Mesendoderm (in vitro differentiated cells): ENCODE results near the gene FILIP1L.

ENCODE experiments used
- DNase-seq: peaks from one replicate; pipeline ENCODE4 v3.0.0; 2013
- H2AK5ac ChIP-seq: 2 replicates; pipeline ENCODE4 v1.6.1; 2013; ENCODE audit warnings: low read length, inconsistent platforms
- H2BK120ac ChIP-seq: 2 replicates; pipeline ENCODE4 v1.6.1; 2013; ENCODE audit warnings: low read depth, mild to moderate bottlenecking, low read length, moderate library complexity, mixed read lengths
- H2BK15ac ChIP-seq: replicated peaks from 2 replicates; pipeline ENCODE4 v1.6.1; 2013; ENCODE audit warnings: low read depth, mild to moderate bottlenecking, moderate library complexity
- H2BK5ac ChIP-seq: 2 replicates; pipeline ENCODE4 v1.6.1; 2013; ENCODE audit warnings: low read length, inconsistent platforms
- H3K18ac ChIP-seq: 2 replicates; pipeline ENCODE4 v1.6.1; 2013; ENCODE audit warnings: mild to moderate bottlenecking, low read length, mixed read lengths
- H3K23ac ChIP-seq: one replicate; pipeline ENCODE4 v1.6.1; 2013; ENCODE audit warnings: low read length
- H3K27ac ChIP-seq: 2 replicates; pipeline ENCODE4 v1.5.1; 2013; ENCODE audit warnings: low read depth, mild to moderate bottlenecking, inconsistent platforms, low read length, moderate library complexity
- H3K27me3 ChIP-seq: 2 replicates; pipeline ENCODE4 v1.6.1; 2013; ENCODE audit warnings: low read length, control low read depth, mild to moderate bottlenecking, inconsistent platforms; ENCODE audit not compliant: insufficient read depth, poor library complexity
- H3K36me3 ChIP-seq: 2 replicates; pipeline ENCODE4 v1.6.1; 2013; ENCODE audit warnings: low read length, inconsistent platforms; ENCODE audit not compliant: control insufficient read depth, insufficient read depth
- H3K4ac ChIP-seq: one replicate; pipeline ENCODE4 v1.6.1; 2013; ENCODE audit warnings: low read depth, mild to moderate bottlenecking, low read length, moderate library complexity
- H3K4me1 ChIP-seq: 2 replicates; pipeline ENCODE4 v1.6.1; 2013; ENCODE audit warnings: low read depth, low read length, inconsistent platforms; ENCODE audit not compliant: control insufficient read depth
- H3K4me2 ChIP-seq: 2 replicates; pipeline ENCODE4 v1.6.1; 2013; ENCODE audit warnings: low read length
- H3K4me3 ChIP-seq: 2 replicates; pipeline ENCODE4 v1.5.1; 2013; ENCODE audit warnings: mild to moderate bottlenecking, low read length
- H3K56ac ChIP-seq: one replicate; pipeline ENCODE4 v1.6.1; 2013; ENCODE audit warnings: low read length
- H3K79me1 ChIP-seq: 2 replicates; pipeline ENCODE4 v1.6.1; 2013; ENCODE audit warnings: low read length, inconsistent platforms
- H3K79me2 ChIP-seq: 2 replicates; pipeline ENCODE4 v1.6.1; 2013; ENCODE audit warnings: mild to moderate bottlenecking, low read length; ENCODE audit not compliant: control insufficient read depth, insufficient read depth
- H3K9ac ChIP-seq: 2 replicates; pipeline ENCODE4 v1.6.1; 2013; ENCODE audit warnings: low read length, inconsistent platforms
- H4K5ac ChIP-seq: one replicate; pipeline ENCODE4 v1.6.1; 2013; ENCODE audit warnings: low read length
- H4K8ac ChIP-seq: one replicate; pipeline ENCODE4 v1.6.1; 2013; ENCODE audit warnings: low read depth, mild to moderate bottlenecking, control low read depth, low read length, moderate library complexity
- WGBS: extraction: QIAGEN DNeasy Blood & Tissue Kit; methylation state at CpG from one replicate; pipeline ENCODE4 v1.1.7; 2013; ENCODE audit warnings: low lambda C conversion rate, missing lambda C conversion rate; ENCODE audit not compliant: insufficient coverage; ENCODE audit errors: extremely low coverage; 5-methylcytosine and 5-hydroxymethylcytosine counted together

FILIP1L gene

DNA sequence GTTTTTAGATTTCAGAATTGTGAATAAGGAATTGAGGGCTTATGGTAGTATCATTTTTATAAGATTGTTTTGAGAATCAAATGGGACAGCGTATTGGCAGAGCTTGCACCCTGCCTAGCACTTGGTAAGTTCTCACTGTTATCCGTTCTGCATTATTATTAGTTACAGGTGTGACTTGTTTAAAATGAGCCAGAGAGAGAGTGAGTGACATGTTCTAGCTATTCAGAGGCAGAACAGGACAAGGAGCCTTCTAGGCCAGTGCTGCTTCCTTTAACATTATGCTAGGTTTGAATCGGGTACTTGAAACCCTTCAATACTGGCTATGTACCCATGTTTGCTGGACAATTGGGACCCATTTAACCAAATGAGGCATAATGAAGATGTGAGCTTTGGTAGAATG, 133.7 kb downstream of the FILIP1L start:
- Histone ChIP-seq H3K36me3 (no peaks in the 10 kb centered on the region), H4K8ac (no peak overlapping the region), H2BK5ac (no peak overlapping the region), H3K9ac (no peak overlapping the region), H3K79me1 (no peaks in the 10 kb centered on the region), H3K4me1 (no peaks in the 10 kb centered on the region), H2BK15ac (no peak overlapping the region), H3K27ac (no peak overlapping the region), H3K27me3 (no peaks in the 10 kb centered on the region), H3K56ac (no peak overlapping the region), H3K4me2 (no peak overlapping the region), H2BK120ac (no peak overlapping the region), H3K4me3 (no peak overlapping the region), H4K5ac (no peak overlapping the region), H2AK5ac (no peak overlapping the region), H3K23ac (no peak overlapping the region), H3K79me2 (no peaks in the 10 kb centered on the region), H3K18ac (no peak overlapping the region), H3K4ac (no peak overlapping the region)
- no peak for DNase-seq
- no CpG with 5 or more reads among the region's 3 CpGs for WGBS

DNA sequence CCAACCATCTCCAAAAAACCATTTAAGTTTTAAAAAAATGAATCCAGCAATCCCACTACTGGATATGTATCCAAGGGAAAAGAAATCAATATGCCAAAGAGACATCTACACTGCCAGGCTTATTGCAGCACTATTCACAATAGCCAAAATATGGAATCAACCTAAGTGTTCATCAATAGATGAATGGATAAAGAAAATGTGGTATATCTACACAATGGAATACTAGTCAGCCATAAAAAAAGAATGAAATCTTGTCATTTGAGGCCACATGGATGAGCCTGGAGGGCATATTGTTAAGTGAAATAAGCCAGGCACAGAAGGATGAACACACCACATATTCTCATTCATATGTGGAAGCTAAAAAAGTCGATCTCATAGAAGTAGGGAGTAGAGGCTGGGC, 136.1 kb downstream of the FILIP1L start:
- no peak overlapping the region for H3K27ac ChIP-seq
- H3K9ac ChIP-seq: no peak overlapping the region
- H3K27me3 ChIP-seq: no peaks in the 10 kb centered on the region
- no peak overlapping the region for H2BK5ac ChIP-seq
- WGBS: no CpG with 5 or more reads among the region's 1 CpG
- no peak overlapping the region for H2AK5ac ChIP-seq
- H3K79me2 ChIP-seq: no peaks in the 10 kb centered on the region
- no peak overlapping the region for H2BK15ac ChIP-seq
- no peak overlapping the region for H4K5ac ChIP-seq
- H3K56ac ChIP-seq: no peak overlapping the region
- no peak overlapping the region for H2BK120ac ChIP-seq
- H3K4ac ChIP-seq: no peak overlapping the region
- DNase-seq: no peak
- no peaks in the 10 kb centered on the region for H3K36me3 ChIP-seq
- no peak overlapping the region for H3K23ac ChIP-seq
- no peak overlapping the region for H3K18ac ChIP-seq
- no peaks in the 10 kb centered on the region for H3K4me1 ChIP-seq
- no peak overlapping the region for H3K4me2 ChIP-seq
- H3K4me3 ChIP-seq: no peak overlapping the region
- H4K8ac ChIP-seq: no peak overlapping the region
- no peaks in the 10 kb centered on the region for H3K79me1 ChIP-seq

DNA sequence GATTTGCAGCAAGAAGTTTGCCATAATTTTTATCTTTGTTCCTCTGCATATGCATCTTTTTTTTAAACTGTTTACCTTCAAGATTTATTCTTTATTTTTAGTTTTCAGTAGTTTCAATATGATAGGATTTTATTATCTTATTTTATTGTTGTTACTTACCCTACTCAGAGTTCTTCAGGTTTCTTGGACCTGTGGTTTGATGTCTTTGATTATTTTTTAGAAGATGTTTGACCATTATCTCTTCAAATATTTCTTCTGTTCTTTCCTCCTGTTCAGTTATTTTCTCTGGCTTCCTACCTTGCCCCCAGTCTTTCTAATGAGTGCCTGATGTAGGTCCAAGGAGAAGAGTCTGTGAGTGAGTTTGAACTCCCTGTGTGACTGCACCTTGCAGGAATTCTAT, 137.7 kb downstream of the FILIP1L start:
- Histone ChIP-seq H3K4me2 (no peak overlapping the region), H4K8ac (no peak overlapping the region), H2BK120ac (no peak overlapping the region), H3K4ac (no peak overlapping the region), H3K27me3 (no peaks in the 10 kb centered on the region), H3K27ac (no peak overlapping the region), H3K79me1 (no peaks in the 10 kb centered on the region), H3K79me2 (no peaks in the 10 kb centered on the region), H2AK5ac (no peak overlapping the region), H3K56ac (no peak overlapping the region), H4K5ac (no peak overlapping the region), H3K4me3 (no peak overlapping the region), H3K23ac (no peak overlapping the region), H2BK15ac (no peak overlapping the region), H3K4me1 (no peaks in the 10 kb centered on the region), H3K36me3 (no peaks in the 10 kb centered on the region), H3K18ac (no peak overlapping the region), H2BK5ac (no peak overlapping the region), H3K9ac (no peak overlapping the region)
- no peak for DNase-seq

DNA sequence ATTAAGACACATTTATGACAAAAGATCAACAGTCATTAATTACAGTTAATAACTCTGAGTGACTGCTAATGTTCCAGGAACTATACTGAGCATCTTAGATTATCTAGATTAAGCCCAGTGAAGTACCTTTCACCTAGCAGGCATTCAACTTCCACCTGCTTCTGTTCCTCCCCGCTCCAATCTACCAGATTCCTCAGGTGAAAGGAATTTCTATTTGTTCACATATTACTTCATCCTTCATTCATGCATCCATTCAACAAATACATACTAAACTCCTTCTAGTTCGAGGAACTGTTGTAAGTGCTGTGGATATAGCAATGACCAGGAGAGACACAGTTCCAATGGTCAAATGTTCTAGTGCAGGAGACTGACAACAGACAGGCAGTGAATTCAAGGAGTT, 139.3 kb downstream of the FILIP1L start:
- Histone ChIP-seq H3K4me2 (no peak overlapping the region), H3K27me3 (no peaks in the 10 kb centered on the region), H3K27ac (no peak overlapping the region), H3K4ac (no peak overlapping the region), H3K4me3 (no peak overlapping the region), H2AK5ac (no peak overlapping the region), H3K4me1 (no peaks in the 10 kb centered on the region), H3K79me2 (no peaks in the 10 kb centered on the region), H3K23ac (no peak overlapping the region), H3K9ac (no peak overlapping the region), H3K36me3 (no peaks in the 10 kb centered on the region), H4K5ac (no peak overlapping the region), H2BK5ac (no peak overlapping the region), H3K56ac (no peak overlapping the region), H2BK15ac (no peak overlapping the region), H3K18ac (no peak overlapping the region), H2BK120ac (no peak overlapping the region), H4K8ac (no peak overlapping the region), H3K79me1 (no peaks in the 10 kb centered on the region)
- DNase-seq: no peak
- no CpG with 5 or more reads among the region's 2 CpGs for WGBS

DNA sequence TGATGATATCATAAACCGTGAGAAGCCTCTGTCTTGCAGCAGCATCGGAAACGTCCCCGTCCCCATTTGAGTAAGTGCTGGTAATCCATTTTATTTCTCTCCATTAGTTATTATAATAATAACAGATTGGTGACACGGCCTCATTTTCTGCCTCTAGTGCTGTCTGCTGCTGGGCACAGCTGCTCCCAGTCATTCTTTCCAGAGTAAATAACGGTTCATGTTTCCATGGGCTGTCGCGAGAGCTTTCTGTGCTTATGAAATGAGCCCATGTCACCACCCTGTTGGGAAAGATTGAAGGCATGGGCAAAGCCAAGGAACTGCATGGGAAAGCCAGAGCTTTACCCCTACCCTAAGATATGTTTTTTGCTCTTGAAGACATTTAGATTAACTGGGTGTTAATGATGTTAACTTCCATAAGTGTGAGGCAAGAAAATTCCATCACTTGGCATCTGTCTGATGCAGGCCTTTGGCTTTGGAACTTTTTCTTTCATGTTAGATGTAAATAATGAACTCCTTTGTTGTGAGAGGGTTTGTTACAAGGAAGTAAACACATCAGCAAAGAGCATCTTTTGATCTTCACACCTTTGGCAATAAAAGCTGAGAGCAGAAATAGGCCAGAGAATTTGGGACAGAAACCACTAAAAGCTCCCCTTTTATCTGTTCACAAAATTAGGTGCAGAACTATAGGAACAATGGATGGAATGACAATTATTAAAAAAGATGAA, 141.8 kb downstream of the FILIP1L start:
- H3K18ac ChIP-seq: no peak overlapping the region
- H3K27ac ChIP-seq: no peak overlapping the region
- no peak overlapping the region for H3K56ac ChIP-seq
- H3K27me3 ChIP-seq: no peaks in the 10 kb centered on the region
- H3K79me1 ChIP-seq: no peaks in the 10 kb centered on the region
- WGBS: no CpG with 5 or more reads among the region's 8 CpGs
- H4K8ac ChIP-seq: no peak overlapping the region
- no peak overlapping the region for H2BK5ac ChIP-seq
- H3K36me3 ChIP-seq: no peaks in the 10 kb centered on the region
- H3K4me3 ChIP-seq: no peak overlapping the region
- H3K4me2 ChIP-seq: no peak overlapping the region
- no peak overlapping the region for H3K4ac ChIP-seq
- H3K23ac ChIP-seq: no peak overlapping the region
- no peaks in the 10 kb centered on the region for H3K4me1 ChIP-seq
- no peak for DNase-seq
- H4K5ac ChIP-seq: no peak overlapping the region
- H2AK5ac ChIP-seq: no peak overlapping the region
- no peak overlapping the region for H2BK120ac ChIP-seq
- H3K79me2 ChIP-seq: no peaks in the 10 kb centered on the region
- no peak overlapping the region for H2BK15ac ChIP-seq
- H3K9ac ChIP-seq: no peak overlapping the region

GRCh38 chr3:99971761-99972160, 142.5 kb downstream of the FILIP1L start:
- H3K18ac ChIP-seq: no peak overlapping the region
- no peak overlapping the region for H2AK5ac ChIP-seq
- no peak overlapping the region for H4K5ac ChIP-seq
- H3K4me3 ChIP-seq: no peak overlapping the region
- H2BK120ac ChIP-seq: no peak overlapping the region
- H2BK15ac ChIP-seq: no peak overlapping the region
- no peaks in the 10 kb centered on the region for H3K4me1 ChIP-seq
- H3K56ac ChIP-seq: no peak overlapping the region
- DNase-seq: no peak
- no peak overlapping the region for H3K4ac ChIP-seq
- no CpG with 5 or more reads among the region's 3 CpGs for WGBS
- H3K79me1 ChIP-seq: no peaks in the 10 kb centered on the region
- H4K8ac ChIP-seq: no peak overlapping the region
- no peak overlapping the region for H3K9ac ChIP-seq
- H3K79me2 ChIP-seq: no peaks in the 10 kb centered on the region
- no peak overlapping the region for H2BK5ac ChIP-seq
- no peak overlapping the region for H3K4me2 ChIP-seq
- H3K23ac ChIP-seq: no peak overlapping the region
- H3K27ac ChIP-seq: no peak overlapping the region
- no peaks in the 10 kb centered on the region for H3K36me3 ChIP-seq
- H3K27me3 ChIP-seq: no peaks in the 10 kb centered on the region
